HG02588 (cell line): ENCODE measurements around the gene PITPNC1.
A peak's percentile ranks its signal among the peaks of the same experiment; 100 is the strongest.
"Not testable (repeated sequence)": the region's sequence is repeated elsewhere in the genome, so short reads cannot be mapped to it uniquely, and the experiment has no call there.

Experiments
- ATAC-seq: cut with Tn5 transposase; IDR thresholded peaks from one replicate; pipeline ENCODE4 v1.9.1; 2021; ENCODE audit warnings: mild to moderate bottlenecking, moderate library complexity; ENCODE audit not compliant: unreplicated experiment

The PITPNC1 gene

DNA sequence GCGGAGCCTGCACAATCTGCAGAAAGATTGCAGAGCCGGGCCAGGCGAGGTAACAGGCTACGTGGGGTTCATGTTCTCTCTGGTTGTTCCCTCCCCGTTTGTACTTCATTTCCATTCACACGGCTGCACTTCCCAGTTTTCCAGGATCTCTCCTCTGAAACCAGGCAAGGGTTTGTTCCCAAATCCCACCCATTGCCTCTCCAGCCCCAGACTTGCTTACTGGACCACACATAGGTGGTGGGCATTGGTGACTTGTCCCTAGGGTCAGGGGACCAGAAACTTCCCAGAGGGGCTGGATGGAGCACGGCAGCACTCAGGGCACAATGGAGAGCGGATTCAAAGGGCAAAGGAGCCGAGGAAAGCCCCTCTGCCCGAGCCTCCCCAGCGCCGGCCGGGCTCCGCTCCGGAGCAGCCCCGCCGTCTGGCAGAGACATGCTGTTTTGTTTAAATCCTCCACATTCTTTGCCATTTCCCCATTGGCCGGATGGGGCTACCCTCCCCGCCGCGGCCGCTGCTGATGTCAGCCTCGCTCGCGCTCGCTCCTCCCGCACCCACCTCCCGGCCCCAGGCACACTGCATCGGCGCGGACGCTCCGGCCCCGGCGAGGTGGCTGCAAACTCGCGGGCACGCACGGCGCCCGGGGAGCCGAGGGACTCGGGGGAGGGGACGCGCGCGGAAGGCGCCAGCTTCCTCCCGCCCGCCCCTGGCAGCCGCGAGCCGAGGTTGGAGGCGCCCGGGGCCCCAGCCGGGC, at the start of gene PITPNC1:
TSS of gene PITPNC1 (plus strand) at position 545 of the 751 bp plus-strand sequence.
- ATAC-seq: peak; percentile 66

- no peak for ATAC-seq
These were observed 49.1 kb upstream of the PITPNC1 start for GRCh38 chr17:67328026-67328425.

- ATAC-seq: not testable (repeated sequence)
These were observed 45.5 kb upstream of the PITPNC1 start for GRCh38 chr17:67331381-67332161.

DNA sequence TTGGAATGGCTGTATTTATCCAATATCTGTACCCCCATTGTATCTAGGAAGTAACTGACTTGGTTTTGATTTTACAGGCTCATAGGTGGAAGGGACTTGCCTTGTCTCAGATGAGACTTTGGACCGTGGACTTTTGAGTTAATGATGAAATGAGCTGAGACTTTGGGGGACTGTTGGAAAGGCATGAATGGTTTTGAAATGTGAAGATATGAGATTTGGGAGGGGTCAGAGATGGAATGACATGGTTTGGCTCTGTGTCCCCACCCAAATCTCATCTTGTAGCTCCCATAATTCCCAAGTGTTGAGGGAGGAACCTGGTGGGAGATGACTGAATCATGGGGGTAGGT, 44.9 kb upstream of the PITPNC1 start:
- ATAC-seq: not testable (repeated sequence)

DNA sequence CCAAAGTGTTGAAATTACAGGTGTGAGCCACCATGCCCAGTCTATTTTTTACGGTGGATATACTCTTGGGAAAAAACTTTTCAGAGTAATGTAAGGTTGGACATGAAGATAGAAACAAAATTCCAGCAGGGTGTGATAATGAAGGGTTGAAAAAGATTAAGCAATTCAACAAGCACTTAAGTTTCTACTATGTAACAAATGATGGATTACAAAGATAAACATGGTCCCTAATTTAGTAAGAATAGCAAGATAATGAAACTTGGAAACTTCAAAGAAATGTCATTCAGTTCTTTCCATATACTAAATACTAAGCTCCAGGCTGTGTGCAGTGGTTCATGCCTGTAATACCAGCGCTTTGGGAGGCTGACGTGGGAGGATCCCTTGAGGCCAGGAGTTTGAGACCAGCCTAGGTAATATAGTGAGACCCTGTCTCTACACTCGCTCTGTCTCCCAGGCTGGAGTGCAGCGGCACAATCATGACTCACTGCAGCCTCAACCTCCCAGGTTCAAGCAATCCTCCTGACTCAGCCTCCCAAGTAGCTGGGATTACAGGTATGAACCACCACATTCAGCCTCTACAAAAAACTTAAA, 41.7 kb upstream of the PITPNC1 start:
- ATAC-seq: no peak

DNA sequence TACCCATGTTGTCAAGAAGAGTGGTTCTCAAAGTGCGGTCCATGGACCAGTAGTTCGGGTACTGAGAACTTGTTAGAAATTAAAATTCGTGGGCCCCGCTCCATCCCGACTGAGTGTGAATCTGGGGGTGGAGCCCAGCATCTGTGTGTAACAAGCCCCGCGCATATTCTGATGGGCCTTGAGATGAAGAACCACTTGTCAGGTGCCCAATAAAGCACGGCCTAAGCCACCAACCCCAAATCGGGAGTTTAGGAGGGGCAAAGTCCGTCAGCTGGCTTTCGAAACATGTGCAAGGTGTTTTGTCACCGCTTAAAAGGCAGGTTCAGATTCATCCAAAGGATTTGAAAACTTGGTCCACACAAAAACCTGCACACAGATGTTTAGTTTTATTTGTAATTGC, 40.2 kb upstream of the PITPNC1 start:
- no peak for ATAC-seq

- not testable (repeated sequence) for ATAC-seq
These were observed 38.7 kb upstream of the PITPNC1 start for GRCh38 chr17:67338353-67338752.

GRCh38 chr17:67343237-67343636, 33.8 kb upstream of the PITPNC1 start:
- ATAC-seq: no peak

GRCh38 chr17:67347826-67348225, 29.3 kb upstream of the PITPNC1 start:
- no peak for ATAC-seq

- no peak for ATAC-seq
These were observed 27.7 kb upstream of the PITPNC1 start for GRCh38 chr17:67349420-67349819.

GRCh38 chr17:67353161-67353560, 23.9 kb upstream of the PITPNC1 start:
- ATAC-seq: no peak

DNA sequence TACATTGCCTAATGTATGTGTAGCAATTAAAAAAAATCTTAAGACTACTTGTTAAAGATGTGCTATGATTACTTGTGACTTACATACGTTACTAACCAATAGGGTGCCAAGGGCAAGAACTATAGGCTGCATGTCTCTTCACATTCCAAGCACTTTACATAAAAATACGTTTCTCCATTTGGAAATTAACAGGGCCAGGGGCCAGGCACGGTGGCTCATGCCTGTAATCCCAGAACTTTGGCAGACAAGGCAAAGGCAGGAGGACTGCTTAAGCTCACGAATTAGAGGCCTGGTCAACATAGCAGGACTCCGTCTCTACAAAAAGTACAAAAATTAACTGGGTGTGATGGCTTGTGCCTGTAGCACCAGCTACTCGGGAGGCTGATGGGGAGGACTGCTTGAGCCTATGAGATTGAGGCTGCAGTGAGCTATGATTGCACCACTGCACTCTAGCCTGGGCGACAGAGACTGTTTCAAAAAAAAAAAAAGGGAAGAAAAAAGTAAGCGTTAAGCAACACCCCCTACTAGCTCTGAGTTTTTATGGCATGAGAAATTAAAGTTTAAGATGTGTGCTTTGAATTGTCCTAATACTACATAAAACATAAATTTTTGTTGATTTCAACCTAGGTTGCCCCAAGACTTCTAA, 23.0 kb upstream of the PITPNC1 start:
- no peak for ATAC-seq

DNA sequence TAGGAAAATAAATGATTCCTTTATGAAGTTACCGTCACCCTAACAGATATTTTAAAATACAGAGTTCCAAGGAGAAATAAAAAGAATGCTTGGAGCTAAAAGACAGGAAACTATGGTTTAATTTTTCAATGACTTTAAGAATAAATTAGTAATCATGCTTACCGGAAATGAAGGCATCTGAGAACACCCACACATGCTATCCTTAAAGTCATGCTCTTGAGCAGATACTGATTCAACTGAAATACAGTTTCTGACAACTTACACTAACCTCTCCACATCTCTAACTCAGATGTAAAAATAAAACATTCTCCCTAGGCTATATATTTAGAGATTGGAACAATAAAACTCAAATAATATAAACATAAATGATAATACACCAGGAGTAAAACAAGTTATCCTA, 18.5 kb upstream of the PITPNC1 start:
- ATAC-seq: no peak

- ATAC-seq: no peak
These were observed 16.9 kb upstream of the PITPNC1 start for GRCh38 chr17:67359960-67360791.

DNA sequence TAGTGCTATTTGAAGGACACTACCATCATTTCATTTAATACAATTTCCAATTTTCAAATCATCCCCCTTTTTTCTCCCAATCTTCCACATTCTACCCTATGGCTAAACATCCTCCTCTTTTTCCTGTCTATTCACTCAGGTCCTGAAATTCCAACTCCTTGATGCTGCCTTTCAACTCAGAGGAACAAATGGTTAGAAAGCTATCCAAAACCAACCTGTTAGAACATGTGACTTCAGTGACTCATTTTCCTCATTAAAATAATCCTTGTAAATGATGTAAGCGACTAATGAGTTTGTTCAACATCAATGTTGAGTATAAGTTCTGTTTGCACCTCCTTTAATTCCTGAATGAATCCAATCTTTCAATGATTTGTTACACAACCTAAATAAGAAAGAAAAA, 16.2 kb upstream of the PITPNC1 start:
- no peak for ATAC-seq

GRCh38 chr17:67362173-67362572, 14.9 kb upstream of the PITPNC1 start:
- ATAC-seq: no peak

DNA sequence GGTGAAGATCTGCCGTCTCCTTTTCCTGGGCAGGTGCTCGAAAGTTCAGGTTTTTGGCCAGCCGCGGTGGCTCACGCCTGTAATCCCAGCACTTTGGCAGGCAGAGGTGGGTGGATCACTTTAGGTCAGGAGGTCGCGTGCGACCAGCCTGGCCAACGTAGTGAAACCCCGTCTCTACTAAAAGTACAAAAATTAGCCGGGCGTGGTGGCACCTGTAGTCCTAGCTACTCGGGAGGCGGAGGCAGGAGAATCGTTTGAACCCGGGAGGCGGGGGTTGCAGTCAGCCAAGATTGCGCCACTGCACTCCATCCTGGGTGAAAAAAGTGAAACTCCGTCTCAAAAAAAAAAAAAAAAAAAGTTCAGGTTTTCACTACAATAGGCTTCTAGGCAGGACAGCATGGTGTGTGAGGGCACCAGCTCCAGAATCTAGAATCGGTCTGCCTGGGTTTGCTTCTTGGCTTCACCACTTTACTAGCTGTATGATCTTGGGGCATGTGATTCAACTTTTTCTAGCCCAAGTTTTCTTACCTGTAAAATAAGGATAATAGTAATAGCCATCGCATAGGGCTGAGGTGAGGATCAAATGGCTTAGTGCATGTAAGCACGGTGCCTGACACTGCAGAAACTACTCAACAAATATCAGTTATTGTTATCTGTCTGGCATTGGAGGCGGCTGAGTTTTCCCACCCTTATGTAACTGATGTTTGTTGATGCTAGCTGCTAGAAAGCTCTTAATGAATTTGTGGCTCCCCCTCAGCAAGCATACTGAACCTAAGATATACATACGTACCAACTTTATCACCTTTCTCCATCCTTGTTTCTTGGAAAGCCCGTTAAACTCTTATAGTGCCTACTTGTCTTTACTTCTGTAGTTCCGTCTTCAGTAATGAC, 12.0 kb upstream of the PITPNC1 start:
- ATAC-seq: no peak

GRCh38 chr17:67365738-67366192, 11.3 kb upstream of the PITPNC1 start:
- ATAC-seq: peak; percentile 12
